B cell (primary cell): Measurements from ENCODE around the gene DLG2. TPM values are rescaled to one million over a fixed set of nuclear protein-coding genes. Genes with fewer than 3 reads are reported as not detected.
"Not testable (repeated sequence)": the region's sequence is repeated elsewhere in the genome, so short reads cannot be mapped to it uniquely, and the experiment has no call there.

ENCODE experiments used
- ATAC-seq: fragments of 200-7000 bp; cut with Tn5 transposase; one replicate; pipeline ENCODE4 v1.10.0; 2021; ENCODE audit warnings: low read depth, mild to moderate bottlenecking, moderate number of reproducible peaks, moderate library complexity
- CTCF ChIA-PET: fragments of 350-600 bp; sonication (Branson Sonifier 250); formaldehyde crosslinking; loops from one replicate; lab custom pipeline; 2021; ENCODE audit warnings: antibody characterized with exemption, inconsistent platforms; lab: Charles Lee
- POLR2A ChIA-PET: fragments of 350-600 bp; sonication (Branson Sonifier 250); formaldehyde crosslinking; loops from one replicate; lab custom pipeline; 2021; ENCODE audit warnings: antibody characterized with exemption; lab: Charles Lee
- DNase-seq: peaks from one replicate; pipeline ENCODE4 v3.0.0; 2013
- H2AFZ ChIP-seq: 2 replicates; pipeline ENCODE4 v1.6.1; 2012; ENCODE audit warnings: mild to moderate bottlenecking, low read depth, low read length; ENCODE audit not compliant: insufficient read depth, poor library complexity, severe bottlenecking
- H3K27ac ChIP-seq, 2 donors: 1 replicate in 1 of 2; 2 replicates in 1 of 2; pipeline ENCODE4 v1.5.1; 2012 to 2013; ENCODE audit warnings: low read length in 2 of 2, mild to moderate bottlenecking in 2 of 2, moderate library complexity in 1 of 2
- H3K27me3 ChIP-seq, 4 experiments: fragments of 200-600 bp in 1 of 4; sonication (generic) in 1 of 4; replicated peaks in 1 of 4; 1 replicate in 2 of 4; 2 replicates in 2 of 4; pipeline versions ENCODE4 v1.6.1 to v1.7.0; 2013 to 2016; ENCODE audit warnings: low read length in 3 of 4, mild to moderate bottlenecking in 2 of 4, mixed read lengths in 1 of 4, moderate library complexity in 1 of 4; ENCODE audit not compliant: insufficient read depth in 4 of 4, control insufficient read depth in 3 of 4; ENCODE audit errors: control extremely low read depth in 1 of 4
- H3K36me3 ChIP-seq, 2 experiments: replicated peaks in 1 of 2; 1 replicate in 1 of 2; 2 replicates in 1 of 2; pipeline versions ENCODE4 v1.6.1 to v1.7.1; 2013; ENCODE audit warnings: low read length in 1 of 2; ENCODE audit not compliant: insufficient read depth in 2 of 2, control insufficient read depth in 1 of 2; ENCODE audit errors: control extremely low read depth in 1 of 2, extremely low read depth in 1 of 2
- H3K4me1 ChIP-seq, 2 donors: fragments of 200-600 bp in 1 of 2; sonication (generic) in 1 of 2; 1 replicate in 1 of 2; 2 replicates in 1 of 2; pipeline versions ENCODE4 v1.5.1 to v1.6.1; 2013 to 2017; ENCODE audit warnings: low read length in 2 of 2; ENCODE audit not compliant: control insufficient read depth in 2 of 2, insufficient read depth in 2 of 2
- H3K4me2 ChIP-seq: replicated peaks from 2 replicates; pipeline ENCODE3; 2012; ENCODE audit warnings: mild to moderate bottlenecking, low read depth, low read length; ENCODE audit not compliant: poor library complexity, severe bottlenecking
- H3K4me3 ChIP-seq, 5 experiments: fragments of 200-600 bp in 1 of 5; sonication (generic) in 1 of 5; 1 replicate in 3 of 5; 2 replicates in 2 of 5; pipeline versions ENCODE4 v1.5.1 to v1.7.0; 2011 to 2016; ENCODE audit warnings: low read length in 4 of 5, mild to moderate bottlenecking in 4 of 5, low read depth in 2 of 5, control low read depth in 1 of 5, moderate library complexity in 1 of 5; ENCODE audit not compliant: insufficient read depth in 1 of 5; ENCODE audit errors: control extremely low read depth in 1 of 5, extremely low read depth in 1 of 5
- H3K79me2 ChIP-seq: fragments of 200-600 bp; sonication (generic); one replicate; pipeline ENCODE4 v1.6.0; 2016; ENCODE audit warnings: low read length; ENCODE audit not compliant: control insufficient read depth, insufficient read depth
- H3K9ac ChIP-seq: fragments of 200-600 bp; sonication (generic); 2 replicates; pipeline ENCODE4 v1.6.1; 2017; ENCODE audit warnings: mild to moderate bottlenecking, low read length, moderate library complexity
- H3K9me3 ChIP-seq, 3 donors: one replicate each; pipeline versions ENCODE4 v1.6.1 to v1.7.1; 2013; ENCODE audit warnings: low read length in 2 of 3; ENCODE audit not compliant: control insufficient read depth in 2 of 3, insufficient read depth in 1 of 3; ENCODE audit errors: control extremely low read depth in 1 of 3
- H4K20me1 ChIP-seq: 2 replicates; pipeline ENCODE4 v1.6.0; 2012; ENCODE audit warnings: mild to moderate bottlenecking, low read length; ENCODE audit not compliant: insufficient read depth, control insufficient read depth, poor library complexity, severe bottlenecking
- H3K27ac Mint-ChIP-seq: one replicate; pipeline ENCODE4 v1.8.0; 2021; ENCODE audit warnings: mixed read lengths
- H3K27me3 Mint-ChIP-seq: one replicate; pipeline ENCODE4 v1.8.0; 2021; ENCODE audit warnings: mixed read lengths
- H3K4me1 Mint-ChIP-seq: one replicate; pipeline ENCODE4 v1.8.0; 2021; ENCODE audit warnings: mixed read lengths
- H3K4me3 Mint-ChIP-seq: one replicate; pipeline ENCODE4 v1.8.0; 2021; ENCODE audit warnings: mixed read lengths
- H3K9me3 Mint-ChIP-seq: one replicate; pipeline ENCODE4 v1.8.0; 2022; ENCODE audit warnings: mixed read lengths; ENCODE audit not compliant: insufficient read depth
- CTCF ChIP-seq: fragments of 200-600 bp; IDR thresholded peaks from one replicate; pipeline ENCODE4 v1.8.0; 2022; ENCODE audit warnings: antibody characterized with exemption, mild to moderate bottlenecking
- EZH2 ChIP-seq: IDR thresholded peaks from 2 replicates; pipeline ENCODE4 v1.6.1; 2012; ENCODE audit warnings: borderline replicate concordance, low read depth, mild to moderate bottlenecking, moderate library complexity, low read length; ENCODE audit not compliant: insufficient read depth, poor library complexity, severe bottlenecking
- WGBS: methylation state at CpG from one replicate; pipeline ENCODE4 v1.1.5; 2013; ENCODE audit warnings: missing lambda C conversion rate; ENCODE audit not compliant: insufficient coverage; 5-methylcytosine and 5-hydroxymethylcytosine counted together
- intact Hi-C: fragments of 100-400 bp; cut with micrococcal nuclease; formaldehyde crosslinking; loops from one replicate; pipeline ENCODE4 v1.10.0; 2022
- polyA plus RNA-seq: library from polyadenylated mRNA; depleted of rRNA; stranded (reverse); fragments of >200 nt; gene quantifications from 2 replicates; pipeline ENCODE4 v1.2.3, GENCODE V29; 2012
- total RNA-seq, 2 donors: library from RNA; stranded (reverse); fragments of 120-200 nt in 1 of 2; gene quantifications; 1 replicate in 1 of 2; 2 replicates in 1 of 2; pipeline versions ENCODE4 v1.2.3 to v1.2.4, GENCODE V29; 2013 to 2022

Gene DLG2
- total and polyA plus RNA-seq, 2 donors (not counting 1 experiment from before 2014, with no cell fraction given), result 0.54 to 5.4 TPM

GRCh38 chr11:83736684-83737083 lies 1890.5 kb downstream of the DLG2 start:
- no peak for ATAC-seq

GRCh38 chr11:83734120-83734519 lies 1893.0 kb downstream of the DLG2 start:
- CTCF ChIA-PET, result no interaction called here
- H3K79me2 ChIP-seq, result no peaks in the 10 kb centered on the region
- H3K27me3 ChIP-seq, result peaks cover 0 to 7% (median 3%) of the 10 kb centered on the region in 4 experiments
- intact Hi-C loops, result no loop called here
- H3K4me2 ChIP-seq, result no peak overlapping the region
- no peaks in the 10 kb centered on the region for H3K4me1 Mint-ChIP-seq
- POLR2A ChIA-PET, result no interaction called here
- no peak overlapping the region for H3K27ac ChIP-seq
- 83% methylated on average over 1 of the region's 1 CpG for WGBS
- H3K9me3 Mint-ChIP-seq, result peaks cover 2% of the 10 kb centered on the region
- H3K27ac Mint-ChIP-seq, result no peak overlapping the region
- H3K9ac ChIP-seq, result no peak overlapping the region
- peaks cover 24% of the 10 kb centered on the region for H3K27me3 Mint-ChIP-seq
- H3K4me1 ChIP-seq, result no peaks in the 10 kb centered on the region
- no peak overlapping the region for H2AFZ ChIP-seq
- no peaks in the 10 kb centered on the region for H3K36me3 ChIP-seq
- H3K4me3 ChIP-seq, result no peak overlapping the region
- H4K20me1 ChIP-seq, result no peaks in the 10 kb centered on the region
- H3K9me3 ChIP-seq, result peaks cover 0 to 1% (median 0%) of the 10 kb centered on the region in 3 donors
- DNase-seq (no peak), ATAC-seq (no peak)
- TF ChIP-seq CTCF, result no peak
- no peak for TF ChIP-seq EZH2
- no peak overlapping the region for H3K4me3 Mint-ChIP-seq

More at GRCh38 chr11:83736684-83737083, 1890.5 kb downstream of the DLG2 start:
- H3K4me2 ChIP-seq, result no peak overlapping the region
- no peaks in the 10 kb centered on the region for H3K4me1 ChIP-seq
- DNase-seq, result no peak
- peaks cover 0 to 12% (median 7%) of the 10 kb centered on the region in 4 experiments for H3K27me3 ChIP-seq
- TF ChIP-seq EZH2 (no peak), CTCF (no peak)
- H3K9me3 ChIP-seq, result peaks cover 0 to 2% (median 0%) of the 10 kb centered on the region in 3 donors
- no peaks in the 10 kb centered on the region for H3K36me3 ChIP-seq
- intact Hi-C loops, result no loop called here
- no peak overlapping the region for H3K4me3 ChIP-seq
- Mint-ChIP-seq H3K4me3 (no peak overlapping the region), H3K9me3 (no peaks in the 10 kb centered on the region), H3K27me3 (peaks cover 19% of the 10 kb centered on the region), H3K27ac (no peak overlapping the region), H3K4me1 (no peaks in the 10 kb centered on the region)
- no peak overlapping the region for H3K9ac ChIP-seq
- POLR2A ChIA-PET, result no interaction called here
- H4K20me1 ChIP-seq, result no peaks in the 10 kb centered on the region
- CTCF ChIA-PET, result no interaction called here
- no peak overlapping the region for H2AFZ ChIP-seq
- no peak overlapping the region for H3K27ac ChIP-seq
- no peaks in the 10 kb centered on the region for H3K79me2 ChIP-seq

- peaks cover 24% of the 10 kb centered on the region for H3K27me3 Mint-ChIP-seq
- H3K9me3 ChIP-seq, H3K27me3 ChIP-seq, H3K4me1 Mint-ChIP-seq, ATAC-seq, intact Hi-C loops, H3K4me3 ChIP-seq, H3K4me3 Mint-ChIP-seq, H2AFZ ChIP-seq, H4K20me1 ChIP-seq, H3K4me2 ChIP-seq, H3K4me1 ChIP-seq, H3K27ac Mint-ChIP-seq, CTCF ChIA-PET, DNase-seq, POLR2A ChIA-PET, H3K36me3 ChIP-seq, H3K27ac ChIP-seq, H3K9ac ChIP-seq, H3K79me2 ChIP-seq, H3K9me3 Mint-ChIP-seq: not testable (repeated sequence)
- no CpG with 5 or more reads among the region's 2 CpGs for WGBS
Observed at GRCh38 chr11:83731288-83731687, 1895.9 kb downstream of the DLG2 start.
